ENCODE results near the gene MOV10.

MOV10 gene

GRCh38 chr1:112674986-112675727 is 698 bp downstream of the MOV10 start:
- TF ChIP-seq CTCF (conservative IDR thresholded peaks at IDR 0.05; ENCODE audit: low read depth, low read length): no peak
- no peak for DNase-seq (ENCODE audit: low read depth)
- peak overlapping the region; percentile 81 for H3K4me3 ChIP-seq (ENCODE audit: low read depth, low read length)

- no peak for TF ChIP-seq CTCF (conservative IDR thresholded peaks at IDR 0.05; ENCODE audit: low read depth, low read length)
- peak overlapping the region; percentile 81 for H3K4me3 ChIP-seq (ENCODE audit: low read depth, low read length)
- no peak for DNase-seq (ENCODE audit: low read depth)
Observed at GRCh38 chr1:112675728-112676381, 1.4 kb downstream of the MOV10 start.

GRCh38 chr1:112676543-112676942 is 2.1 kb downstream of the MOV10 start:
- no peak overlapping the region for H3K4me3 ChIP-seq (ENCODE audit: low read depth, low read length)
- no peak for DNase-seq (ENCODE audit: low read depth)
- TF ChIP-seq CTCF (conservative IDR thresholded peaks at IDR 0.05; ENCODE audit: low read depth, low read length): no peak

GRCh38 chr1:112677501-112677900 is 3.0 kb downstream of the MOV10 start:
- no peak overlapping the region for H3K4me3 ChIP-seq (ENCODE audit: low read depth, low read length)
- no peak for TF ChIP-seq CTCF (conservative IDR thresholded peaks at IDR 0.05; ENCODE audit: low read depth, low read length)
- DNase-seq (ENCODE audit: low read depth): no peak

GRCh38 chr1:112678605-112679004 is 4.1 kb downstream of the MOV10 start:
- no peak overlapping the region for H3K4me3 ChIP-seq (ENCODE audit: low read depth, low read length)
- DNase-seq (ENCODE audit: low read depth): no peak
- no peak for TF ChIP-seq CTCF (conservative IDR thresholded peaks at IDR 0.05; ENCODE audit: low read depth, low read length)

GRCh38 chr1:112685913-112686312 is 11.5 kb downstream of the MOV10 start:
- TF ChIP-seq CTCF (conservative IDR thresholded peaks at IDR 0.05; ENCODE audit: low read depth, low read length): no peak
- H3K4me3 ChIP-seq (ENCODE audit: low read depth, low read length): no peak overlapping the region
- no peak for DNase-seq (ENCODE audit: low read depth)

GRCh38 chr1:112686417-112686816 is 12.0 kb downstream of the MOV10 start:
- no peak for DNase-seq (ENCODE audit: low read depth)
- no peak for TF ChIP-seq CTCF (conservative IDR thresholded peaks at IDR 0.05; ENCODE audit: low read depth, low read length)
- no peak overlapping the region for H3K4me3 ChIP-seq (ENCODE audit: low read depth, low read length)

All from choroid plexus epithelial cell (primary cell).